K562 (cell line): ENCODE data around the gene COPE. TPM values are rescaled to one million over a fixed set of nuclear protein-coding genes. Genes with fewer than 3 reads are reported as not detected.

Source experiments
- ATAC-seq: fragments of 200-7000 bp; cut with Tn5 transposase; 3 replicates; pipeline ENCODE4 v1.9.1; 2020; ENCODE audit warnings: moderate library complexity
- BruUV-seq: library from RNA; stranded (reverse); fragments of 400-500 nt; replicated peaks from 2 replicates; lab custom pipeline; 2021; lab: Mats Ljungman, UMichigan
- CTCF ChIA-PET: fragments of 300-600 bp; formaldehyde crosslinking; extraction: SDS; loops from one replicate; lab custom pipeline; 2021; ENCODE audit warnings: low intra/inter-chr PET ratio; lab: Yijun Ruan, JAX
- POLR2A ChIA-PET: fragments of 300-600, 350-650 bp; sonication (Branson Sonifier 250); formaldehyde crosslinking; extraction: SDS; loops from one replicate; lab custom pipeline; 2021; ENCODE audit warnings: antibody characterized with exemption, inconsistent platforms; lab: Yijun Ruan, JAX
- DNase-seq, 4 experiments: peaks; one replicate each; pipeline versions ENCODE4 v3.0.0 to v3.0.0-alpha.2; 2011 to 2018; ENCODE audit warnings: low spot score in 3 of 4, mixed read lengths in 3 of 4; ENCODE audit errors: extremely low read depth in 1 of 4
- FAIRE-seq: peaks from 2 replicates; lab custom pipeline; 2011; peaks lifted over from hg19 to GRCh38; lab: Jason Lieb, UNC
- H2AFZ ChIP-seq: 2 replicates; pipeline ENCODE4 v1.6.0; 2011; ENCODE audit warnings: low read depth, low read length, control low read depth, inconsistent platforms
- H3K27ac ChIP-seq: fragments of 200-600 bp; 3 replicates; pipeline ENCODE4 v1.8.0; 2011; ENCODE audit warnings: low read depth, mild to moderate bottlenecking, control low read depth, inconsistent platforms, low read length, moderate library complexity, mixed read lengths; ENCODE audit errors: extremely low read depth
- H3K27me3 ChIP-seq, 2 experiments: fragments of 300-600 bp in 1 of 2; 2 replicates in 1 of 2; 3 replicates in 1 of 2; pipeline versions ENCODE4 v1.6.0 to v1.8.0; 2011; ENCODE audit warnings: inconsistent platforms in 2 of 2, low read length in 2 of 2, mild to moderate bottlenecking in 1 of 2, mixed read lengths in 1 of 2, moderate library complexity in 1 of 2; ENCODE audit not compliant: control insufficient read depth in 2 of 2, insufficient read depth in 2 of 2
- H3K36me3 ChIP-seq: fragments of 300-600 bp; 3 replicates; pipeline ENCODE4 v1.8.0; 2011; ENCODE audit warnings: mild to moderate bottlenecking, low read length, inconsistent platforms; ENCODE audit not compliant: control insufficient read depth, insufficient read depth
- H3K4me1 ChIP-seq, 2 experiments: fragments of 200-600 bp in 1 of 2; replicated peaks in 1 of 2; 2 replicates in 1 of 2; 3 replicates in 1 of 2; pipeline versions ENCODE4 v1.5.1 to v1.8.0; 2011; ENCODE audit warnings: inconsistent platforms in 2 of 2, low read length in 2 of 2, mild to moderate bottlenecking in 1 of 2, mixed read lengths in 1 of 2, moderate library complexity in 1 of 2; ENCODE audit not compliant: control insufficient read depth in 2 of 2, insufficient read depth in 2 of 2
- H3K4me2 ChIP-seq: 2 replicates; pipeline ENCODE4 v1.6.1; 2011; ENCODE audit warnings: low read length, control low read depth, inconsistent platforms, mixed read lengths; ENCODE audit not compliant: insufficient read depth
- H3K4me3 ChIP-seq: fragments of 200-600 bp; sonication (generic), shearing (Covaris generic); 2 replicates; pipeline ENCODE4 v1.5.1; 2016; ENCODE audit warnings: control low read depth, inconsistent platforms
- H3K79me2 ChIP-seq: fragments of 200-600 bp; 3 replicates; pipeline ENCODE4 v1.8.0; 2011; ENCODE audit warnings: low read length, inconsistent platforms; ENCODE audit not compliant: control insufficient read depth, insufficient read depth
- H3K9ac ChIP-seq, 2 experiments: 2 replicates each; pipeline versions ENCODE4 v1.6.0 to v1.6.1; 2011; ENCODE audit warnings: low read depth in 2 of 2, low read length in 2 of 2, control low read depth in 1 of 2, inconsistent platforms in 1 of 2, mild to moderate bottlenecking in 1 of 2, mixed read lengths in 1 of 2; ENCODE audit not compliant: insufficient read depth in 1 of 2
- H3K9me1 ChIP-seq: one replicate; pipeline ENCODE4 v1.6.0; 2011; ENCODE audit warnings: inconsistent platforms, mild to moderate bottlenecking, low read length, moderate library complexity; ENCODE audit not compliant: control insufficient read depth, insufficient read depth
- H3K9me3 ChIP-seq: replicated peaks from 2 replicates; pipeline ENCODE4 v1.5.1; 2011; ENCODE audit warnings: low read depth, low read length, inconsistent platforms; ENCODE audit not compliant: control insufficient read depth, insufficient read depth
- H4K20me1 ChIP-seq: replicated peaks from 2 replicates; pipeline ENCODE4 v1.6.1; 2011; ENCODE audit warnings: low read length, inconsistent platforms, mixed read lengths; ENCODE audit not compliant: control insufficient read depth, insufficient read depth
- CREB1 ChIP-seq, 2 experiments: sonication (generic) in 1 of 2; formaldehyde crosslinking in 1 of 2; IDR thresholded peaks; 2 replicates each; pipeline versions ENCODE4 v1.6.1 to v1.8.0; 2012 to 2022; ENCODE audit warnings: inconsistent platforms in 1 of 2, mild to moderate bottlenecking in 1 of 2, missing genetic modification reagents in 1 of 2, moderate library complexity in 1 of 2
- EGR1 ChIP-seq: fragments of 450-650 bp; conservative IDR thresholded peaks from 2 replicates; pipeline ENCODE4 v1.6.1; 2017; ENCODE audit warnings: mild to moderate bottlenecking
- FOXJ2 ChIP-seq: fragments of 200-800 bp; sonication (Bioruptor generic); IDR thresholded peaks from 2 replicates; pipeline ENCODE4 v1.6.1; 2016; ENCODE audit warnings: missing genetic modification characterization, missing compliant biosample characterization
- POLR2G ChIP-seq: fragments of 200-400 bp; formaldehyde crosslinking; IDR thresholded peaks from 2 replicates; pipeline ENCODE4 v1.6.1; 2017; ENCODE audit warnings: low read depth, mild to moderate bottlenecking, antibody characterized with exemption, low read length, moderate library complexity
- TRIM24 ChIP-seq, 2 experiments: fragments of 450-650 bp; IDR thresholded peaks; 2 replicates each; pipeline ENCODE4 v1.6.1; 2016
- XRCC5 ChIP-seq: fragments of 200-400 bp; formaldehyde crosslinking; IDR thresholded peaks from 2 replicates; pipeline ENCODE4 v1.6.1; 2017; ENCODE audit warnings: low read depth, mild to moderate bottlenecking, low read length
- ZKSCAN1 ChIP-seq: fragments of 150-350 bp; IDR thresholded peaks from 2 replicates; pipeline ENCODE4 v1.6.1; 2016; ENCODE audit warnings: low read depth, low read length
- WGBS: fragments of 100-300 bp; shearing (Covaris generic); methylation state at CpG from one replicate; pipeline ENCODE4 v1.1.6; 2016; ENCODE audit warnings: low coverage, mixed read lengths; ENCODE audit not compliant: insufficient coverage; ENCODE audit errors: missing lambda C conversion rate; 5-methylcytosine and 5-hydroxymethylcytosine counted together
- in situ Hi-C: fragments of 300-500 bp; cut with MboI; formaldehyde crosslinking; loops from 4 replicates; pipeline ENCODE4 v1.15.0; 2018; ENCODE audit warnings: inconsistent platforms, mixed read lengths
- intact Hi-C: fragments of 100-400 bp; cut with micrococcal nuclease; formaldehyde crosslinking; loops from 2 replicates; pipeline ENCODE4 v1.14.2; 2022
- polyA plus RNA-seq, 8 experiments: library from polyadenylated mRNA; depleted of rRNA in 4 of 8; stranded (reverse) in 5 of 8; unstranded in 3 of 8; fragments of >200 nt; fragmentation: Nextera tagmentation in 2 of 8; fragmentation: Illumina TruSeq in 1 of 8; extraction: Ambion mirVana in 2 of 8; extraction: Trizol in 1 of 8; gene quantifications; 2 replicates each; pipeline versions ENCODE4 v1.2.1 to v1.2.3, GENCODE V29; 2011 to 2014; ENCODE audit warnings: inconsistent platforms in 1 of 8, missing spikeins in 1 of 8
- total RNA-seq, 7 experiments: library from RNA; depleted of rRNA in 6 of 7; stranded (reverse); fragments of >200 nt in 6 of 7; fragmentation: Illumina TruSeq in 2 of 7; extraction: Trizol in 2 of 7; gene quantifications; 2 replicates each; pipeline versions ENCODE4 v1.2.1 to v1.2.3, GENCODE V29; 2011 to 2021; ENCODE audit warnings: low replicate concordance in 1 of 7

The COPE gene
- total and polyA plus RNA-seq, 9 of the 15 experiments (the other 6 are each of a cell fraction or from before 2014, with no cell fraction given) = 5.8 to 273 (median 147) TPM

GRCh38 chr19:18865973-18866799, 53.0 kb downstream of the COPE start (continued):
- TF ChIP-seq XRCC5 (peak; percentile 82; the same call in 1 of the 2 replicates), EGR1 (0 out of 2 replicates have a peak, but pooled peaks have one; percentile 26), FOXJ2 (tag) (no peak), ZKSCAN1 (peak; percentile 98), CREB1 (IDR thresholded peaks at IDR 0.05) (peak; percentile 40), CREB1 (CRISPR knock-in tag; IDR thresholded peaks at IDR 0.05) (no peak)

DNA sequence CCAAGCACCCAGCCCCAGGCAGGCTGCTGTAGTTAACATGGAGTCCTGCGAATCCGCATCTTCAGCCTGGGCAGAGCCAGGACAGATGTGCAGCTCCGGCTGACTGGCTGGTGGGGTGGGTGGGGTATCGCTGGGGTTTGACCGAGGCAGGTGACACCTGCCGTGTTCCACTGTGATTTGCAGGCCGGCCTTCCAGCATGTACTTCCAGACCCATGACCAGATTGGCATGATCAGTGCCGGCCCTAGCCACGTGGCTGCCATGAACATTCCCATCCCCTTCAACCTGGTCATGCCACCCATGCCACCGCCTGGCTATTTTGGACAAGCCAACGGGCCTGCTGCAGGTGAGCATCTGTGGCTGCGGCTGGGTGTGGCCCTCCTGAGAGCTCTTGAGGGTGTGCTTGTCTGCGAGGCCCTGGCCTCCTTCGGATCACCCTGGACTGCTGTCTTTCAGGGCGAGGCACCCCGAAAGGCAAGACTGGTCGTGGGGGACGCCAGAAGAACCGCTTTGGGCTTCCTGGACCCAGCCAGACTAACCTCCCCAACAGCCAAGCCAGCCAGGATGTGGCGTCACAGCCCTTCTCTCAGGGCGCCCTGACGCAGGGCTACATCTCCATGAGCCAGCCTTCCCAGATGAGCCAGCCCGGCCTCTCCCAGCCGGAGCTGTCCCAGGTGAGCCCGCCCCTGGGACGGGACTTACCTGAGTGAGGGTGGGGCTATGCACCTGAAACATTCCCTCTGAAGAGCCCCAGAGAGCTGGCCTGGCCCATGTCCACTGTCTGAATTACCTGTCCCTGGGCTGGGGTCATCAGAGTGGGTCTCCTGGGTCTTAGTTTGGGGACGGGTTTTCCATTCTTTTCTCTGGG, 53.8 kb downstream of the COPE start:
- 89% methylated on average over 15 of the region's 27 CpGs for WGBS
- no peak for DNase-seq
- Histone ChIP-seq H3K4me2 (no peak overlapping the region), H2AFZ (no peak overlapping the region), H3K9me1 (peaks cover 3% of the 10 kb centered on the region), H3K4me3 (no peak overlapping the region)
- ChIA-PET CTCF (interaction anchor here (1.1 kb wide), 2 partner anchors 18 to 687 kb away, joined by 3 read pairs; no protein-coding TSS in a partner anchor), POLR2A (no interaction called here)
- TF ChIP-seq TRIM24 (IDR thresholded peaks at IDR 0.05) (no peak), POLR2G (peak; percentile 46; the same call in 1 of the 2 replicates)
- TF ChIP-seq, all 486 proteins: peak for 1
- Histone ChIP-seq H3K9me3 (no peaks in the 10 kb centered on the region), H3K27ac (no peak overlapping the region), H3K27me3 (no peaks in the 10 kb centered on the region), H3K9ac (peak overlapping the region in 1 of 2 experiments; percentile 52; a peak in 2 of 4 replicates), H4K20me1 (no peaks in the 10 kb centered on the region; the same call in 1 of the 2 replicates), H3K79me2 (no peaks in the 10 kb centered on the region), H3K36me3 (peaks cover 79% of the 10 kb centered on the region; the same call in 2 of the 3 replicates), H3K4me1 (peaks cover 0 to 40% of the 10 kb centered on the region in 2 experiments; a peak in 3 of 5 replicates)
- intact Hi-C loops (loop anchor here (5.0 kb wide), 1 partner anchor 93 kb away; no protein-coding TSS in a partner anchor), in situ Hi-C loops (no loop called here)
- ATAC-seq = no peak
- no peak for FAIRE-seq
- BruUV-seq = no TSS peak
